ENCODE results near the gene PAFAH1B2. TPM values are rescaled to one million over a fixed set of nuclear protein-coding genes. Genes with fewer than 3 reads are reported as not detected.

PAFAH1B2 gene
- total RNA-seq, 1 donor from 2014 or later, result 90.5 TPM

DNA sequence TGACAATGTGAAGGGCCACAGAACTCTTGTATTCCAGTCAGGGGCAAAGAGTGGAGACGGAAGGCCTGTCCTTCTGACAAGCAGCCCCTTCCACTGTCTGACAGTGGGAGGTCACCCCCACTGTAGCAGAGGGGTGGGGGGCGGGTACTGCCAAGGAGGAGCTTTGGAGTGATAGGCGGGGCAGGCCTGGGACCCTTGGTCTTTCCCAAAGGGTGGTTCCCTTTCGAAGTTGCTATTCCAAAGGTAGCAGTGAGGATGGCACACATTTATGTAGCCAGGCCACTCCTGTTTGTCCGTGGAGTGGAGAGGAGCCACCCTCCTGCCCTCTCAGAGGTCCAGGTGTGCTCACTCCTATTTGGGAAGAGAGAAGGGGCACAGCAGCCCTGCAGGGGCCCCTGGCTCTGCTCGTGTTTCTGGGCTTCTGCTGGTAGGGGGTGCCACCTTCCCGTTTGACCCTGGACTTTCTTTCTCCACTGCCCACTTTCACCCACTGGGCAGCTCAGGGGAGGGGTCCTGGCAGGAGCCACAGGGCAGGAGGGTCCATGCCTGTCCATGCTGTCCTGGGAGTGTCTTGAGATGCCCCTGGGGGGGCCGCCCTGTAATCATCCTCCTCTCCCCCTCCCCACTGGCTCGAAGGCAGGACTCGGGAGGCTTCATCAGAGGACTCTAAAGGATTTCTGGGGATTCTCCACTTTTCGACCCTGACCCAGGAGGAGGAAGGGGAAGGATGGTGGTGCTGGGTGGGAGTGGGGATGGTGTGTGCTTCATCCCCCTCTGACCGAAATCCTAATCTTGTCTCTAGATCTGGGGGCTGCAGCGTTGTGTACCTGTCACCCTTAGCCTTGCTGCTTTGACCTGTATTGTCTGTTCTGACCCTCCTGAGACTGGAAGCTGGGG lies 56.1 kb downstream of the PAFAH1B2 start:
- H3K4me1 Mint-ChIP-seq (ENCODE audit: low read depth), result peaks cover 69% of the 10 kb centered on the region
- H3K9me3 Mint-ChIP-seq (ENCODE audit: low read depth), result no peaks in the 10 kb centered on the region
- peaks cover 46% of the 10 kb centered on the region for H3K36me3 Mint-ChIP-seq (ENCODE audit: low read depth)
- DNase-seq (ENCODE audit: low spot score), result no peak
- H3K4me3 Mint-ChIP-seq (ENCODE audit: unreplicated experiment), result peak overlapping the region; percentile 93
- no peaks in the 10 kb centered on the region for H3K27me3 Mint-ChIP-seq (ENCODE audit: low read depth)
- TF ChIP-seq, protein P1, sequence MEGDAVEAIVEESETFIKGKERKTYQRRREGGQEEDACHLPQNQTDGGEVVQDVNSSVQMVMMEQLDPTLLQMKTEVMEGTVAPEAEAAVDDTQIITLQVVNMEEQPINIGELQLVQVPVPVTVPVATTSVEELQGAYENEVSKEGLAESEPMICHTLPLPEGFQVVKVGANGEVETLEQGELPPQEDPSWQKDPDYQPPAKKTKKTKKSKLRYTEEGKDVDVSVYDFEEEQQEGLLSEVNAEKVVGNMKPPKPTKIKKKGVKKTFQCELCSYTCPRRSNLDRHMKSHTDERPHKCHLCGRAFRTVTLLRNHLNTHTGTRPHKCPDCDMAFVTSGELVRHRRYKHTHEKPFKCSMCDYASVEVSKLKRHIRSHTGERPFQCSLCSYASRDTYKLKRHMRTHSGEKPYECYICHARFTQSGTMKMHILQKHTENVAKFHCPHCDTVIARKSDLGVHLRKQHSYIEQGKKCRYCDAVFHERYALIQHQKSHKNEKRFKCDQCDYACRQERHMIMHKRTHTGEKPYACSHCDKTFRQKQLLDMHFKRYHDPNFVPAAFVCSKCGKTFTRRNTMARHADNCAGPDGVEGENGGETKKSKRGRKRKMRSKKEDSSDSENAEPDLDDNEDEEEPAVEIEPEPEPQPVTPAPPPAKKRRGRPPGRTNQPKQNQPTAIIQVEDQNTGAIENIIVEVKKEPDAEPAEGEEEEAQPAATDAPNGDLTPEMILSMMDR (IDR thresholded peaks at IDR 0.05), result no peak
- peak overlapping the region; percentile 95 for H3K27ac Mint-ChIP-seq (ENCODE audit: unreplicated experiment)

DNA sequence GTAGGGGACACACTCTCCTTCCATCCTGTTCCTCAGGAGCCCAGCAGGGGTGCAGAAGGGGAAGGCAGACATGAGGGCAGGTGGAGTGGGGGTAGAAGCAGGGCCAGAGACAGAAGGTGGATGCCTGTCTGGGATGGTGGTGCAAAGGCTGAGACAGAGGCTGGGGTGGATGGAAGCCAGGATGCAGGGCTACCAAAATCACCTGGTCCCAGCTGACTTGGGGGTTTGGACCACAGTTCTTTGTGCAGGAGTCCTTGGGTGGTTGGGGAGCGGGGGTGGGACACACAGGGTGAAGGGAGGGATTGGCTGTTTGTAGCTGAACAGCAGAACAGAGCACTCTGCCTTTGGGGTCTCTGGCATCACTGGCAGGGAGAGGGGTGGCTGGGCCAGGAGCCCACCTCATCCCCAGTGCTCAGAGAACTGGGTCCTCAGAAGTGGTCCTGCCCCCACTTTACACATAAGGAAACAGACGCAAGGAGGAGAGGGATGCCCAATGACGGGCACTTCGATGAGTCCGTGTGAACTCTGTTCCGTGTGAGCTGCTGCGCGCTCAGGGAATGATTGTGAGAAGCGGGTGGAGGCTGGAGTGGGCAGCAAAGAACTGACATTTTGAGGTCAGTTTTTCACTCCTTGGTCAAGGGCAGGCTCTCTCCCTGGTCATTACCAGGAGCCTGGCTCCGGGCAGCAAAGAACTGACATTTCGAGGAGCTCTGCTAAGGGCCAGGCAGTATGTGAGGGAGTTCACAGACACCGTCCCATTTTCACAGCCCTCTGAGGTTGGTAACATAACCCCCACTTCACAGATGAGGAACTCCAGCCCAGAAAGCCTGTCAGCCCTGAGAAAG lies 56.9 kb downstream of the PAFAH1B2 start:
- H3K4me1 Mint-ChIP-seq (ENCODE audit: low read depth), result peaks cover 74% of the 10 kb centered on the region
- peak overlapping the region; percentile 95 for H3K27ac Mint-ChIP-seq (ENCODE audit: unreplicated experiment)
- no peak for DNase-seq (ENCODE audit: low spot score)

DNA sequence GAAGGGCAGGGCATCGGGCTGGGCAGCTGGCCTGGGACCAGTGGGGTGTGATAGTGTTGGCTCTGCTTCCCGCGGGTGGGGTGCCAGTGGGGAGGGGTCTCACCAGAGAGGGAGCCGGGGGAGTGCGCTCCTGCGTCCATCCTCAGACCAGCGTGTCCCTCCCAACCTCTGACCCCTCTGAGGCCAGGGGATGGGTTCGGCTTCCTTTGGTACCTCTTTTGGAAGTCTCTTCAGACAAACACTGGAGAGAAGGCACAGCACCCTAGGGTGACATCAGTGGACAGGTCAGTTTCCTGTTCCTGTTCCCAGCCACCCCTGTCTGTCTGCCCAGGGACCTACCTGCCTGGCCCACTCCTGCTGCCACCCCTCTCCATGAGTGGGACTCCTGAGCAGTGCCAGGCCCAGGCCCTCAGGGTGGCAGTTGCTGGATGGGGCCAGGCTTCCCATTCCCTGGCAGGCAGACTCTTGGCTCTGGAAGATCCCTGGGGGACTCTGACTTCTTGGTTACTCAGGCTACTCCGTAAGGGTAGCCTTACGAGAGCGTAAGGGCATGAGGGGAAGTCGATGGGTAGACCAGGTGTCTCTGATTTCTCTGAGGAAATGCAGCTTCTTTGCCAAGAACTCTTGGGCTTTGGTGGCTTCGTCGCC lies 57.7 kb downstream of the PAFAH1B2 start:
- TF ChIP-seq, protein P1 (IDR thresholded peaks at IDR 0.05), result no peak
- H3K9me3 Mint-ChIP-seq (ENCODE audit: low read depth), result no peaks in the 10 kb centered on the region
- peak overlapping the region; percentile 95 for H3K27ac Mint-ChIP-seq (ENCODE audit: unreplicated experiment)
- H3K4me1 Mint-ChIP-seq (ENCODE audit: low read depth), result peaks cover 76% of the 10 kb centered on the region
- peak overlapping the region; percentile 93 for H3K4me3 Mint-ChIP-seq (ENCODE audit: unreplicated experiment)
- H3K36me3 Mint-ChIP-seq (ENCODE audit: low read depth), result peaks cover 49% of the 10 kb centered on the region
- H3K27me3 Mint-ChIP-seq (ENCODE audit: low read depth), result no peaks in the 10 kb centered on the region
- no peak for DNase-seq (ENCODE audit: low spot score)

More for the DNA sequence above, 56.9 kb downstream of the PAFAH1B2 start:
- TF ChIP-seq, protein P1 (IDR thresholded peaks at IDR 0.05), result no peak
- Mint-ChIP-seq H3K27me3 (ENCODE audit: low read depth) (no peaks in the 10 kb centered on the region), H3K9me3 (ENCODE audit: low read depth) (no peaks in the 10 kb centered on the region), H3K4me3 (ENCODE audit: unreplicated experiment) (peak overlapping the region; percentile 93), H3K36me3 (ENCODE audit: low read depth) (peaks cover 47% of the 10 kb centered on the region)

DNA sequence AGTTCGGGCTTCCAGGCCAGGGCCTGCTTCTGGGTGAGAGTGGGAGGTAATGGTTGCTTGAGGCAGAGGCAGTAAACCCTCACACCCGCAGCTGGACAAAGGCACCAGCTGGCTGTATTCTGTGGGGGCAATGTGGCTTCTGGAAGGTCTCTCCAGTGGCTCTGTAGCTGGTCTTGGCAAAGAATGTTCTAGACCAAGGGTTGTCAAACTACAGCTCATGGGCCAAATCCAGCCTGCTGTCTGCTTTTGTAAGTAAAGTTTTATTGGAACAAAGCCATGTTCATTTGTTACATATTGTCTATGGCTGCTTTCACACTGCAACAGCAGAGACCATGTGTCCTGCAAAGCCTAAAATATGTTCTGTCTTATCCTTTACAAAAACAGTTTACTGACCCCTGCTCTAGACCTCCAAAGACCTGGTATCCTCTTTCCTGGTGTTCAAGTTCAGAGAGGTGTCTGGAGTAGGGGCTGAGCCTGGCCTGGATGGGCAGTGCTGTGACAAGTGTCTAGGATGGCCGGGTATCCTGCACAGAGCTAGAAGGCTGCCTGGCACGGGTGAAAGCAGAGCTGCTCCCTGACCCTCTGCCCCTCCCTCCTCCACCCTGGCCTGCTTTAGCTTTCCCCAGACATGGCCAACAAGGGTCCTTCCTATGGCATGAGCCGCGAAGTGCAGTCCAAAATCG lies 58.4 kb downstream of the PAFAH1B2 start:
- peak overlapping the region; percentile 95 for H3K27ac Mint-ChIP-seq (ENCODE audit: unreplicated experiment)
- H3K4me3 Mint-ChIP-seq (ENCODE audit: unreplicated experiment), result peak overlapping the region; percentile 93
- DNase-seq (ENCODE audit: low spot score), result no peak
- H3K4me1 Mint-ChIP-seq (ENCODE audit: low read depth), result peaks cover 72% of the 10 kb centered on the region
- no peaks in the 10 kb centered on the region for H3K9me3 Mint-ChIP-seq (ENCODE audit: low read depth)
- no peaks in the 10 kb centered on the region for H3K27me3 Mint-ChIP-seq (ENCODE audit: low read depth)
- peaks cover 49% of the 10 kb centered on the region for H3K36me3 Mint-ChIP-seq (ENCODE audit: low read depth)
- TF ChIP-seq, protein P1 (IDR thresholded peaks at IDR 0.05), result no peak

Data from chondrocyte (in vitro differentiated cells).